Ureter (tissue), 1 donor: ENCODE measurements around the gene FAH. TPM values are rescaled to one million over a fixed set of nuclear protein-coding genes. Genes with fewer than 3 reads are reported as not detected.

Source experiments
- DNase-seq: peaks from one replicate; pipeline ENCODE4 v3.0.0-alpha.2; 2020; ENCODE audit warnings: low spot score
- total RNA-seq: library from RNA; stranded (reverse); gene quantifications from one replicate; pipeline ENCODE4 v1.2.4, GENCODE V29; 2023
- donor health status: DM: yes; HTN: yes; CAD: no.

FAH gene
- total RNA-seq, 1 donor from 2014 or later = 34.9 TPM

GRCh38 chr15:80199869-80200268 is 47.1 kb downstream of the FAH start:
- DNase-seq = no peak

GRCh38 chr15:80201256-80202015 is 48.6 kb downstream of the FAH start:
- no peak for DNase-seq

- DNase-seq = no peak
Observed at GRCh38 chr15:80202016-80202315, 49.2 kb downstream of the FAH start.

GRCh38 chr15:80202641-80203360 is 50.0 kb downstream of the FAH start:
- DNase-seq = no peak

- DNase-seq = no peak
Observed at GRCh38 chr15:80203361-80203885, 50.6 kb downstream of the FAH start.

GRCh38 chr15:80204231-80204630 is 51.4 kb downstream of the FAH start:
- DNase-seq = no peak

- no peak for DNase-seq
Observed at GRCh38 chr15:80207887-80208286, 55.1 kb downstream of the FAH start.

GRCh38 chr15:80208758-80209734 is 56.2 kb downstream of the FAH start:
- DNase-seq = no peak

- no peak for DNase-seq
Observed at GRCh38 chr15:80210611-80211573, 58.1 kb downstream of the FAH start.

- DNase-seq = no peak
Observed at GRCh38 chr15:80211976-80212375, 59.2 kb downstream of the FAH start.

GRCh38 chr15:80214910-80215309 is 62.1 kb downstream of the FAH start:
- DNase-seq = no peak

GRCh38 chr15:80216141-80216540 is 63.3 kb downstream of the FAH start:
- DNase-seq = no peak

- DNase-seq = no peak
Observed at GRCh38 chr15:80216911-80217310, 64.1 kb downstream of the FAH start.

- DNase-seq = no peak
Observed at GRCh38 chr15:80217327-80217900, 64.6 kb downstream of the FAH start.

- DNase-seq = no peak
Observed at GRCh38 chr15:80219955-80220354, 67.2 kb downstream of the FAH start.

GRCh38 chr15:80228959-80229610 is 76.3 kb downstream of the FAH start:
- no peak for DNase-seq

- no peak for DNase-seq
Observed at GRCh38 chr15:80231371-80231770, 78.6 kb downstream of the FAH start.

- DNase-seq = no peak
Observed at GRCh38 chr15:80233581-80233980, 80.8 kb downstream of the FAH start.

- no peak for DNase-seq
Observed at GRCh38 chr15:80234883-80235282, 82.1 kb downstream of the FAH start.
